Smooth muscle cell (in vitro differentiated cells): ENCODE data around the gene PRELID2. TPM values are rescaled to one million over a fixed set of nuclear protein-coding genes. Genes with fewer than 3 reads are reported as not detected.

Experiments used
- DNase-seq: peaks from one replicate; lab custom pipeline; 2025; ENCODE audit not compliant: unreplicated experiment; lab: John Stamatoyannopoulos, UW
- H2AFZ ChIP-seq: fragments of 200-600 bp; sonication (generic); 2 replicates; pipeline ENCODE4 v1.6.0; 2016; ENCODE audit warnings: antibody characterized with exemption, low read depth, mild to moderate bottlenecking
- H3F3A ChIP-seq: fragments of 200-600 bp; sonication (generic); 2 replicates; pipeline ENCODE4 v1.6.0; 2017; ENCODE audit warnings: antibody characterized with exemption, low read depth
- H3K27ac ChIP-seq: fragments of 200-600 bp; sonication (generic); 2 replicates; pipeline ENCODE4 v1.5.1; 2016; ENCODE audit warnings: low read depth, mild to moderate bottlenecking
- H3K27me3 ChIP-seq: fragments of 200-600 bp; sonication (generic); 2 replicates; pipeline ENCODE4 v1.6.1; 2016; ENCODE audit warnings: low read depth, mild to moderate bottlenecking
- H3K36me3 ChIP-seq: fragments of 200-600 bp; sonication (generic); 2 replicates; pipeline ENCODE4 v1.5.1; 2016; ENCODE audit warnings: low read depth
- H3K4me1 ChIP-seq: fragments of 200-600 bp; sonication (generic); 2 replicates; pipeline ENCODE4 v1.5.1; 2016; ENCODE audit warnings: low read depth
- H3K4me2 ChIP-seq: fragments of 200-600 bp; sonication (generic); 2 replicates; pipeline ENCODE4 v1.6.0; 2016; ENCODE audit warnings: mild to moderate bottlenecking
- H3K4me3 ChIP-seq: fragments of 200-600 bp; sonication (generic); 2 replicates; pipeline ENCODE4 v1.5.1; 2016; ENCODE audit warnings: mild to moderate bottlenecking
- H3K79me2 ChIP-seq: fragments of 200-600 bp; sonication (generic); 2 replicates; pipeline ENCODE4 v1.6.0; 2016; ENCODE audit warnings: low read depth, mild to moderate bottlenecking
- H3K9ac ChIP-seq: fragments of 200-600 bp; sonication (generic); 2 replicates; pipeline ENCODE4 v1.6.0; 2016; ENCODE audit warnings: low read depth
- H3K9me3 ChIP-seq: fragments of 200-600 bp; sonication (generic); replicated peaks from 2 replicates; pipeline ENCODE4 v1.5.1; 2016; ENCODE audit warnings: low read depth
- H4K20me1 ChIP-seq: fragments of 200-600 bp; sonication (generic); 2 replicates; pipeline ENCODE4 v1.6.0; 2016; ENCODE audit warnings: low read depth
- CTCF ChIP-seq: fragments of 200-600 bp; sonication (generic); IDR thresholded peaks from 2 replicates; pipeline ENCODE4 v1.5.1; 2017; ENCODE audit warnings: borderline replicate concordance, mild to moderate bottlenecking, antibody characterized with exemption; ENCODE audit not compliant: insufficient read depth, poor library complexity, severe bottlenecking
- WGBS: methylation state at CpG from one replicate; pipeline ENCODE4 v1.1.7; 2016; ENCODE audit warnings: low lambda C conversion rate; 5-methylcytosine and 5-hydroxymethylcytosine counted together
- polyA plus RNA-seq: library from polyadenylated mRNA; unstranded; fragments of >200 nt; fragmentation: Nextera tagmentation; extraction: Ambion mirVana; gene quantifications from 2 replicates; pipeline ENCODE4 v1.2.1, GENCODE V29; 2016
- total RNA-seq: library from RNA; depleted of rRNA; stranded (reverse); fragments of >200 nt; gene quantifications from 2 replicates; pipeline ENCODE4 v1.2.3, GENCODE V29; 2014

The PRELID2 gene
- total and polyA plus RNA-seq, 2 experiments from 2014 or later, result 2.5 to 7.3 TPM

GRCh38 chr5:145776886-145777285, 58.3 kb downstream of the PRELID2 start:
- Histone ChIP-seq H3K27ac (peak overlapping the region; percentile 92), H3F3A (no peaks in the 10 kb centered on the region), H3K4me1 (peaks cover 25% of the 10 kb centered on the region), H3K79me2 (no peaks in the 10 kb centered on the region), H3K4me2 (no peak overlapping the region), H3K4me3 (no peak overlapping the region), H3K9ac (peak overlapping the region; percentile 45), H3K36me3 (no peaks in the 10 kb centered on the region), H4K20me1 (no peaks in the 10 kb centered on the region), H3K27me3 (no peaks in the 10 kb centered on the region), H2AFZ (no peak overlapping the region), H3K9me3 (no peaks in the 10 kb centered on the region)
- 74% methylated on average over 2 of the region's 2 CpGs for WGBS
- no peak for DNase-seq
- TF ChIP-seq CTCF, result no peak

GRCh38 chr5:145775893-145776444, 59.2 kb downstream of the PRELID2 start:
- Histone ChIP-seq H3K27me3 (no peaks in the 10 kb centered on the region), H3K27ac (peak overlapping the region; percentile 92), H4K20me1 (no peaks in the 10 kb centered on the region), H3K36me3 (no peaks in the 10 kb centered on the region), H3K4me2 (peak overlapping the region; percentile 69), H3K4me1 (peaks cover 16% of the 10 kb centered on the region), H3K9me3 (no peaks in the 10 kb centered on the region), H3F3A (no peaks in the 10 kb centered on the region), H3K79me2 (no peaks in the 10 kb centered on the region), H3K4me3 (no peak overlapping the region), H2AFZ (peak overlapping the region; percentile 69), H3K9ac (peak overlapping the region; percentile 52)
- no peak for TF ChIP-seq CTCF
- DNase-seq, result no peak
- WGBS, result 2% methylated on average over 2 of the region's 2 CpGs

DNA sequence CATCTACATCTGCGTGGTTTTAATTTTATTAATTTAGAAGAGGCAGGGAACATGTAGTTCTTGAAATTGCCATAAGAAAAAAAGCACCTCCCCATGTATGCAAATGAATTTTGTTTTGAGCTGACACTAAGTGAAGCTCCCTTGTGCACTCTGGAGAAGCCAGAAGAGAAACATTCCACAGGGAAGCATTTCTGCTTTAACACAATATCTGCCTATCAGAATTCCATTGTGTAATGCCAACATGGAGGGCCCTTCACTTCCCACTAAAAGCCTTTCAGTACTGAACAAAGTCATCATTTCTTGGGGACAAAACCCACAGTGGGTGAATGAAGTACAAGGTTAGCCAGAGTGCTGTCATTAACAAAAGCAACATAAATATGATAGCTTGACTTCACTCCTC, 59.7 kb downstream of the PRELID2 start:
- Histone ChIP-seq H3K27ac (peak overlapping the region; percentile 92), H3K27me3 (no peaks in the 10 kb centered on the region), H3K9me3 (no peaks in the 10 kb centered on the region), H2AFZ (peak overlapping the region; percentile 69), H3K9ac (peak overlapping the region; percentile 52), H3F3A (no peaks in the 10 kb centered on the region), H3K4me3 (no peak overlapping the region), H3K4me2 (peak overlapping the region; percentile 69), H4K20me1 (no peaks in the 10 kb centered on the region), H3K36me3 (no peaks in the 10 kb centered on the region), H3K4me1 (peaks cover 12% of the 10 kb centered on the region), H3K79me2 (no peaks in the 10 kb centered on the region)
- no peak for DNase-seq
- 93% methylated on average over 1 of the region's 1 CpG for WGBS
- no peak for TF ChIP-seq CTCF

DNA sequence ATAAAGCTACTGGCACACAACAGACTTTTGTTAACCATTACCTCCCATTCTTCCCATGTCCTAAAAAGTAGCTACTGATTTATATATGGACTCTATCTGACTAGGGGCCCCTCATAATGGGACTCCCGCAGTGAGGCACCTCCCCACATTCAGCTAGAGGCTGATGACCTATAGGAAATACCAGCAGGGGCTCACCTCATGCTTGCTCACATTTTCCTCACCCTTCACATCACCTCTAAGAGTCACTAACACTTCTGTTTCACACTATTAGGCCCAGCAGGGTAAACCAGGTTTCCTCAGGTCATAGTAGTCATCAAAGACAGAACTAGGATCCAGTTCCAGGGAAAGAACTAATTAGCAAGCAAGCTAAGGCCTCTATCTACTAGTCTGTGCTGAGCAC, 60.7 kb downstream of the PRELID2 start:
- Histone ChIP-seq H3K9me3 (no peaks in the 10 kb centered on the region), H3K4me2 (no peak overlapping the region), H2AFZ (no peak overlapping the region), H3K9ac (no peak overlapping the region), H3K4me3 (no peak overlapping the region), H3K79me2 (no peaks in the 10 kb centered on the region), H3K4me1 (peaks cover 9% of the 10 kb centered on the region), H3K36me3 (no peaks in the 10 kb centered on the region), H3K27me3 (no peaks in the 10 kb centered on the region), H3K27ac (no peak overlapping the region), H3F3A (no peaks in the 10 kb centered on the region), H4K20me1 (no peaks in the 10 kb centered on the region)
- no peak for DNase-seq
- TF ChIP-seq CTCF, result no peak
- WGBS, result 100% methylated on average over 1 of the region's 1 CpG
